Measurements from ENCODE around the gene SRPK1. TPM values are rescaled to one million over a fixed set of nuclear protein-coding genes. Genes with fewer than 3 reads are reported as not detected.
"Not testable (repeated sequence)": the region's sequence is repeated elsewhere in the genome, so short reads cannot be mapped to it uniquely, and the experiment has no call there.

SRPK1 gene
- polyA plus RNA-seq, 1 donor = 50.9 TPM

GRCh38 chr6:35916893-35917292 is 4.0 kb downstream of the SRPK1 start:
- H3K4me1 ChIP-seq (ENCODE audit: control insufficient read depth, insufficient read depth, low read length) = peaks cover 14% of the 10 kb centered on the region
- H3K36me3 ChIP-seq (ENCODE audit: control insufficient read depth, insufficient read depth, low read length) = peaks cover 23% of the 10 kb centered on the region
- not testable (repeated sequence) for H3K4me3 ChIP-seq (ENCODE audit: low read length); DNase-seq; H3K9me3 ChIP-seq (ENCODE audit: control insufficient read depth, low read depth, low read length); H3K27ac ChIP-seq (ENCODE audit: low read length); H3K27me3 ChIP-seq (ENCODE audit: control insufficient read depth, insufficient read depth, low read length)
- no CpG with 5 or more reads among the region's 6 CpGs for WGBS (ENCODE audit: insufficient coverage, low lambda C conversion rate)

GRCh38 chr6:35916056-35916455 is 4.8 kb downstream of the SRPK1 start:
- Histone ChIP-seq H3K4me1 (ENCODE audit: control insufficient read depth, insufficient read depth, low read length) (peaks cover 11% of the 10 kb centered on the region), H3K4me3 (ENCODE audit: low read length) (no peak overlapping the region), H3K36me3 (ENCODE audit: control insufficient read depth, insufficient read depth, low read length) (peaks cover 25% of the 10 kb centered on the region), H3K27ac (ENCODE audit: low read length) (no peak overlapping the region), H3K27me3 (ENCODE audit: control insufficient read depth, insufficient read depth, low read length) (no peaks in the 10 kb centered on the region), H3K9me3 (ENCODE audit: control insufficient read depth, low read depth, low read length) (no peaks in the 10 kb centered on the region)
- 100% methylated on average over 1 of the region's 3 CpGs for WGBS (ENCODE audit: insufficient coverage, low lambda C conversion rate)
- DNase-seq = no peak

GRCh38 chr6:35914536-35914935 is 6.4 kb downstream of the SRPK1 start:
- no peak for DNase-seq
- peaks cover 4% of the 10 kb centered on the region for H3K9me3 ChIP-seq (ENCODE audit: control insufficient read depth, low read depth, low read length)
- peaks cover 32% of the 10 kb centered on the region for H3K36me3 ChIP-seq (ENCODE audit: control insufficient read depth, insufficient read depth, low read length)
- H3K4me1 ChIP-seq (ENCODE audit: control insufficient read depth, insufficient read depth, low read length) = peaks cover 11% of the 10 kb centered on the region
- no peaks in the 10 kb centered on the region for H3K27me3 ChIP-seq (ENCODE audit: control insufficient read depth, insufficient read depth, low read length)
- no peak overlapping the region for H3K4me3 ChIP-seq (ENCODE audit: low read length)
- WGBS (ENCODE audit: insufficient coverage, low lambda C conversion rate) = 93% methylated on average over 2 of the region's 6 CpGs
- no peak overlapping the region for H3K27ac ChIP-seq (ENCODE audit: low read length)

- DNase-seq = no peak
- H3K27me3 ChIP-seq (ENCODE audit: control insufficient read depth, insufficient read depth, low read length) = no peaks in the 10 kb centered on the region
- peaks cover 9% of the 10 kb centered on the region for H3K9me3 ChIP-seq (ENCODE audit: control insufficient read depth, low read depth, low read length)
- peaks cover 1% of the 10 kb centered on the region for H3K4me1 ChIP-seq (ENCODE audit: control insufficient read depth, insufficient read depth, low read length)
- no peak overlapping the region for H3K27ac ChIP-seq (ENCODE audit: low read length)
- H3K36me3 ChIP-seq (ENCODE audit: control insufficient read depth, insufficient read depth, low read length) = peaks cover 39% of the 10 kb centered on the region
- no peak overlapping the region for H3K4me3 ChIP-seq (ENCODE audit: low read length)
- 100% methylated on average over 1 of the region's 8 CpGs for WGBS (ENCODE audit: insufficient coverage, low lambda C conversion rate)
Observed at GRCh38 chr6:35911871-35912653, 8.8 kb downstream of the SRPK1 start.

GRCh38 chr6:35909571-35909970 is 11.3 kb downstream of the SRPK1 start:
- not testable (repeated sequence) for H3K4me1 ChIP-seq (ENCODE audit: control insufficient read depth, insufficient read depth, low read length); DNase-seq; H3K27ac ChIP-seq (ENCODE audit: low read length); H3K27me3 ChIP-seq (ENCODE audit: control insufficient read depth, insufficient read depth, low read length); H3K4me3 ChIP-seq (ENCODE audit: low read length); H3K9me3 ChIP-seq (ENCODE audit: control insufficient read depth, low read depth, low read length)
- H3K36me3 ChIP-seq (ENCODE audit: control insufficient read depth, insufficient read depth, low read length) = peaks cover 32% of the 10 kb centered on the region
- WGBS (ENCODE audit: insufficient coverage, low lambda C conversion rate) = 100% methylated on average over 1 of the region's 2 CpGs

- no CpG with 5 or more reads among the region's 5 CpGs for WGBS (ENCODE audit: insufficient coverage, low lambda C conversion rate)
- peaks cover 29% of the 10 kb centered on the region for H3K36me3 ChIP-seq (ENCODE audit: control insufficient read depth, insufficient read depth, low read length)
- H3K4me3 ChIP-seq (ENCODE audit: low read length); DNase-seq; H3K27ac ChIP-seq (ENCODE audit: low read length); H3K4me1 ChIP-seq (ENCODE audit: control insufficient read depth, insufficient read depth, low read length); H3K27me3 ChIP-seq (ENCODE audit: control insufficient read depth, insufficient read depth, low read length); H3K9me3 ChIP-seq (ENCODE audit: control insufficient read depth, low read depth, low read length): not testable (repeated sequence)
Observed at GRCh38 chr6:35908753-35909401, 12.0 kb downstream of the SRPK1 start.

DNA sequence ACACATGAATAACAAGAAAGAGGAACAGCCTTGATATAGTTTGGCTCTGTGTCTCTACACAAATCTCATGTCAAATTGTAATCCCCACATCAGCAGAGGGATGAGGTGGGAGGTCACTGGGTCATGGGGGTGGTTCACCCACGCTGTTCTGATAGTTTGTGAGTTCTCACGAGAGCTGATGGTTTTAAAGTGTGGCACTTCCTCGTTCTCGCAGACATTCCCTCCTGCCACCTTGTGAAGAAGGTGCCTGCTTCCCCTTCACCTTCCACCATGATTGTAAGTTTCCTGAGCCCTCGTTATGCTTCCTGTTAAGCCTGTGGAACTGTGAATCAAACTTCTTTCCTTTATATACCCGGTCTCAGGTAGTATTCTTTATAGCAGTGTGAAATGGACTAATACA is 13.1 kb downstream of the SRPK1 start:
- Histone ChIP-seq H3K4me1 (ENCODE audit: control insufficient read depth, insufficient read depth, low read length) (no peaks in the 10 kb centered on the region), H3K27ac (ENCODE audit: low read length) (no peak overlapping the region), H3K4me3 (ENCODE audit: low read length) (no peak overlapping the region), H3K27me3 (ENCODE audit: control insufficient read depth, insufficient read depth, low read length) (no peaks in the 10 kb centered on the region), H3K9me3 (ENCODE audit: control insufficient read depth, low read depth, low read length) (peaks cover 9% of the 10 kb centered on the region), H3K36me3 (ENCODE audit: control insufficient read depth, insufficient read depth, low read length) (peaks cover 27% of the 10 kb centered on the region)
- WGBS (ENCODE audit: insufficient coverage, low lambda C conversion rate) = no CpG with 5 or more reads among the region's 6 CpGs
- DNase-seq = no peak

GRCh38 chr6:35906499-35906846 is 14.4 kb downstream of the SRPK1 start:
- no peak for DNase-seq
- Histone ChIP-seq H3K27me3 (ENCODE audit: control insufficient read depth, insufficient read depth, low read length) (no peaks in the 10 kb centered on the region), H3K9me3 (ENCODE audit: control insufficient read depth, low read depth, low read length) (peaks cover 9% of the 10 kb centered on the region), H3K4me1 (ENCODE audit: control insufficient read depth, insufficient read depth, low read length) (no peaks in the 10 kb centered on the region), H3K27ac (ENCODE audit: low read length) (no peak overlapping the region), H3K36me3 (ENCODE audit: control insufficient read depth, insufficient read depth, low read length) (peaks cover 18% of the 10 kb centered on the region), H3K4me3 (ENCODE audit: low read length) (no peak overlapping the region)
- WGBS (ENCODE audit: insufficient coverage, low lambda C conversion rate) = 89% methylated on average over 1 of the region's 2 CpGs

DNA sequence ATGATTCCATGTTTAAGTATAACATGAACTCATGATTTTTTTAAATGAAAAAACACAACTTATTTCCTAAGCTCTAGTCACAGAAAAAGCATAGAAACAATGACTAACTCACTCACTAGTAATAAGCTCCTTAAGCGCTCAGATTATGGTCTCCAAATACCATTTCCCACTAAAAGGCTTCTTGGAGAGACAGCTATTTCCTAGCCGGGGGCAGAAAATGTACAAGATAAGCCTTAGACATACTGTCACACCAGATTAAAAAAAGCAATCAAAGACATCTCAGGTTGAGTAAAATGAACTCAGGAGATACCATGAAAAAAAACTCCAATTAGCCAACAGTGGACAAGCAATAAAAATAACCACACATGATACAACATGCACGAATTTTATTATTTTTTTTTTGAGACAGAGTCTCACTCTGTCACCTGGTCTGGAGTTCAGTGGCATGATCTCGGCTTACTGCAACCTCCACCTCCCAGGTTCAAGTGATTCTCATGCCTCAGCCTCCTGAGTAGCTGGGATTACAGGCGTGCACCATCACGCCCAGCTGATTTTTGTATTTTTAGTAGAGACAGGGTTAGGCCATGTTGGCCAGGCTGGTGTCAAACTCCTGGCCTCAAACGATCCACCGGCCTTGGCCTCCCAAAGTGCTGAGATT is 14.9 kb downstream of the SRPK1 start:
- no peak overlapping the region for H3K27ac ChIP-seq (ENCODE audit: low read length)
- peaks cover 9% of the 10 kb centered on the region for H3K9me3 ChIP-seq (ENCODE audit: control insufficient read depth, low read depth, low read length)
- H3K4me1 ChIP-seq (ENCODE audit: control insufficient read depth, insufficient read depth, low read length) = no peaks in the 10 kb centered on the region
- H3K27me3 ChIP-seq (ENCODE audit: control insufficient read depth, insufficient read depth, low read length) = no peaks in the 10 kb centered on the region
- DNase-seq = no peak
- H3K4me3 ChIP-seq (ENCODE audit: low read length) = no peak overlapping the region
- peaks cover 18% of the 10 kb centered on the region for H3K36me3 ChIP-seq (ENCODE audit: control insufficient read depth, insufficient read depth, low read length)
- no CpG with 5 or more reads among the region's 8 CpGs for WGBS (ENCODE audit: insufficient coverage, low lambda C conversion rate)

- H3K4me3 ChIP-seq (ENCODE audit: low read length) = no peak overlapping the region
- H3K4me1 ChIP-seq (ENCODE audit: control insufficient read depth, insufficient read depth, low read length) = no peaks in the 10 kb centered on the region
- H3K27ac ChIP-seq (ENCODE audit: low read length) = no peak overlapping the region
- no peak for DNase-seq
- no peaks in the 10 kb centered on the region for H3K27me3 ChIP-seq (ENCODE audit: control insufficient read depth, insufficient read depth, low read length)
- peaks cover 17% of the 10 kb centered on the region for H3K36me3 ChIP-seq (ENCODE audit: control insufficient read depth, insufficient read depth, low read length)
- H3K9me3 ChIP-seq (ENCODE audit: control insufficient read depth, low read depth, low read length) = peaks cover 5% of the 10 kb centered on the region
- WGBS (ENCODE audit: insufficient coverage, low lambda C conversion rate) = 69% methylated on average over 2 of the region's 2 CpGs
Observed at GRCh38 chr6:35905141-35905785, 15.6 kb downstream of the SRPK1 start.

Data from large intestine (tissue), 3 donors.